ENCODE measurements around the gene CNGA2.

CNGA2 gene

DNA sequence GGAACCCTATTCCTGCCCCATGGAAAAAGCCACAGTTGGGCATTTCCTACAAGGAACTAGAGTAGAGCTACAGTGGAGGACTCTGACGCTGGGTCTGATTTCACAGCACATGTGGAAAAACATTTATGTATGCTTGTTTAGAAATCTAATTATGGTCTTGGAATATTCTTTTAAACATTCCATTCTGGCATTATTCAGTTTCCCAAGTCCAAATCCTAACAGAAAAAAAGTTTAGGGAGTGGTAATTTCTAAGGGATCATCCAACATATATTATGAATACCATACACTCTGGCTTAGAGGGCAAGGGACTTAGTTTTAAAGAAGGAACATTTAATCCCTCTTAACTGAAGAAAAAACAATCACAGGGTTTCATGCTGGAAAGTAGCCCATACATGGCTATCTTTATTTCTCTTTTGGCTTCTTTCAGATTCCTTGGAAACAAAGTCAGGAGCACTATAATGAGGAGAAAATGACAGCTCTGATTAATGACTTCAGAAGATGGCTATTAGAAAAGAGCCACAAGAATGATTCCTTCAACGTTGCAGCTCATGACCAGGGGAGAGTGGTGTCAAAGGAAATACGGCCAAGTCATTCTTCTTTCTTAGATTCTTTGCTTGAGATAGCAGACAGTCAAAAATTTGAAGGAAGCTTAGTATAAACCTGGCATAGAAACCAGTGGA lies 56.1 kb downstream of the CNGA2 start:
- H3K4me3 ChIP-seq (replicated peaks; ENCODE audit: low read depth, low read length) = no peak overlapping the region
- TF ChIP-seq, protein P1, sequence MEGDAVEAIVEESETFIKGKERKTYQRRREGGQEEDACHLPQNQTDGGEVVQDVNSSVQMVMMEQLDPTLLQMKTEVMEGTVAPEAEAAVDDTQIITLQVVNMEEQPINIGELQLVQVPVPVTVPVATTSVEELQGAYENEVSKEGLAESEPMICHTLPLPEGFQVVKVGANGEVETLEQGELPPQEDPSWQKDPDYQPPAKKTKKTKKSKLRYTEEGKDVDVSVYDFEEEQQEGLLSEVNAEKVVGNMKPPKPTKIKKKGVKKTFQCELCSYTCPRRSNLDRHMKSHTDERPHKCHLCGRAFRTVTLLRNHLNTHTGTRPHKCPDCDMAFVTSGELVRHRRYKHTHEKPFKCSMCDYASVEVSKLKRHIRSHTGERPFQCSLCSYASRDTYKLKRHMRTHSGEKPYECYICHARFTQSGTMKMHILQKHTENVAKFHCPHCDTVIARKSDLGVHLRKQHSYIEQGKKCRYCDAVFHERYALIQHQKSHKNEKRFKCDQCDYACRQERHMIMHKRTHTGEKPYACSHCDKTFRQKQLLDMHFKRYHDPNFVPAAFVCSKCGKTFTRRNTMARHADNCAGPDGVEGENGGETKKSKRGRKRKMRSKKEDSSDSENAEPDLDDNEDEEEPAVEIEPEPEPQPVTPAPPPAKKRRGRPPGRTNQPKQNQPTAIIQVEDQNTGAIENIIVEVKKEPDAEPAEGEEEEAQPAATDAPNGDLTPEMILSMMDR (IDR thresholded peaks at IDR 0.05; ENCODE audit: low read length, missing control alignments) = no peak
- DNase-seq (ENCODE audit: low read depth) = no peak

GRCh38 chrX:151791961-151792360 lies 57.4 kb downstream of the CNGA2 start:
- H3K4me3 ChIP-seq (replicated peaks; ENCODE audit: low read depth, low read length) = no peak overlapping the region
- TF ChIP-seq, protein P1 (IDR thresholded peaks at IDR 0.05; ENCODE audit: low read length, missing control alignments) = no peak
- DNase-seq (ENCODE audit: low read depth) = no peak

DNA sequence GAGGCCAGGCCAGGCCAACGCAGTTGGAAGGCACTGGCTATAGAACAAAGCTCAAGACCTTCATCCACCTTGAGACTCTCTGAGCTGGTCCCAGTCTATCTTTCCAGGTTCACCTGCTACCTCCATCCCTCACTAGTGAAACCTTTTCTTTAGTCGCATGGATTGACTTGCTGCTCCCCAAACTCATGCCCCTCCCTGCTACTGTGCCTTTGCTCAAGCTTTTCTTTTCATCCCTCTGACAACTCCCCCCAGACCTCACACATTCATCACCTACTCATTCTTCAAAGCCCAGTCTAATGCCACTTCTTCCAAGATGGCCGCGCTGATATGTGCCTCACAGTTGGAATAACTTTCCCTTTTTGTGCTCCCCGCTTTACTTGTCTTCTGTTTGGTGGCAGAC lies 58.0 kb downstream of the CNGA2 start:
- DNase-seq (ENCODE audit: low read depth) = no peak
- TF ChIP-seq, protein P1 (IDR thresholded peaks at IDR 0.05; ENCODE audit: low read length, missing control alignments) = no peak
- no peak overlapping the region for H3K4me3 ChIP-seq (replicated peaks; ENCODE audit: low read depth, low read length)

DNA sequence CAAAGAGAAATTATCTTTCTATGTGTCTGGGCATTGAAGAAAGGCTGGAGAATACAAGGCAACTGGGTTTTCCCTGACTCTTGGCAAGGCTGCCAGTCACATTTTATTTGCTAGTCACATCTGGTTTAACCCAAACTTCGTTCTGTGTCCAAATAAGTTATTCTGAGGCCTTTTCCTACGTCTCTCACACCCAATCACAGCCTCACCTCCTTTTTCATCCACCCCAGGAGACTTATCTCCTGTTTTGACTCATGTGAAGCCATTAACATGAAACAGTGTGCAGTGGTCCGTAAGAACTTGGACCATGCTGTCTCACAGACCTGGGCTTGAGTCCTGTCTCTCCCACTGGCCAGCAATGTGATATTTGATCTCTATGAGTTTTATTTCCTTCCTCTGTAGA lies 59.3 kb downstream of the CNGA2 start:
- no peak for DNase-seq (ENCODE audit: low read depth)
- no peak overlapping the region for H3K4me3 ChIP-seq (replicated peaks; ENCODE audit: low read depth, low read length)
- TF ChIP-seq, protein P1 (IDR thresholded peaks at IDR 0.05; ENCODE audit: low read length, missing control alignments) = no peak

Data from fibroblast of pulmonary artery (primary cell).